GM23338 (cell line): Measurements from ENCODE around the gene B3GALT2. TPM values are rescaled to one million over a fixed set of nuclear protein-coding genes. Genes with fewer than 3 reads are reported as not detected.

Experiments used
- ATAC-seq: fragments of 200-7000 bp; cut with Tn5 transposase; 3 replicates; pipeline ENCODE4 v1.9.1; 2020
- DNase-seq: peaks from one replicate; pipeline ENCODE4 v3.0.0-alpha.2; 2015; ENCODE audit warnings: low spot score
- H2AFZ ChIP-seq: fragments of 200-600 bp; sonication (generic); 2 replicates; pipeline ENCODE4 v1.8.0; 2016; ENCODE audit warnings: antibody characterized with exemption, mild to moderate bottlenecking, moderate library complexity
- H3F3A ChIP-seq: fragments of 200-600 bp; sonication (generic); replicated peaks from 2 replicates; pipeline ENCODE4 v1.8.0; 2017; ENCODE audit warnings: antibody characterized with exemption, mixed run types, low read depth
- H3K27ac ChIP-seq: fragments of 200-600 bp; sonication (generic); 2 replicates; pipeline ENCODE4 v1.6.1; 2016; ENCODE audit warnings: low read depth
- H3K27me3 ChIP-seq: fragments of 200-600 bp; sonication (generic); 2 replicates; pipeline ENCODE4 v1.8.0; 2016; ENCODE audit warnings: mild to moderate bottlenecking, mixed run types, moderate library complexity; ENCODE audit not compliant: insufficient read depth
- H3K36me3 ChIP-seq: fragments of 200-600 bp; sonication (generic); 2 replicates; pipeline ENCODE4 v1.8.0; 2016; ENCODE audit warnings: mild to moderate bottlenecking; ENCODE audit not compliant: insufficient read depth
- H3K4me1 ChIP-seq: fragments of 200-600 bp; sonication (generic); 2 replicates; pipeline ENCODE4 v1.8.0; 2016; ENCODE audit warnings: mild to moderate bottlenecking, moderate library complexity; ENCODE audit not compliant: insufficient read depth
- H3K4me2 ChIP-seq: fragments of 200-600 bp; sonication (generic); 2 replicates; pipeline ENCODE4 v1.7.1; 2017; ENCODE audit warnings: mixed run types
- H3K4me3 ChIP-seq: fragments of 200-600 bp; sonication (generic); 2 replicates; pipeline ENCODE4 v1.6.1; 2016; ENCODE audit warnings: mixed run types
- H3K79me2 ChIP-seq: fragments of 200-600 bp; sonication (generic); replicated peaks from 2 replicates; pipeline ENCODE4 v1.8.0; 2017; ENCODE audit warnings: mild to moderate bottlenecking; ENCODE audit not compliant: insufficient read depth
- H3K9me2 ChIP-seq: fragments of 200-600 bp; sonication (generic); 2 replicates; pipeline ENCODE4 v1.8.0; 2017; ENCODE audit not compliant: insufficient read depth
- H4K20me1 ChIP-seq: fragments of 200-600 bp; sonication (generic); replicated peaks from 2 replicates; pipeline ENCODE4 v1.8.0; 2017; ENCODE audit warnings: mild to moderate bottlenecking; ENCODE audit not compliant: insufficient read depth
- H3K27ac Mint-ChIP-seq: 2 replicates; pipeline ENCODE4 v1.8.0; 2020; ENCODE audit warnings: inconsistent platforms, mild to moderate bottlenecking, moderate library complexity, mixed read lengths
- H3K27me3 Mint-ChIP-seq: 3 replicates; pipeline ENCODE4 v1.8.0; 2022; ENCODE audit warnings: low read depth, mild to moderate bottlenecking, moderate library complexity, mixed read lengths, inconsistent platforms; ENCODE audit not compliant: insufficient read depth, poor library complexity
- H3K36me3 Mint-ChIP-seq: 3 replicates; pipeline ENCODE4 v1.8.0; 2021; ENCODE audit warnings: low read depth, mild to moderate bottlenecking, inconsistent platforms, moderate library complexity, mixed read lengths
- H3K4me1 Mint-ChIP-seq: 3 replicates; pipeline ENCODE4 v1.8.0; 2020; ENCODE audit warnings: mild to moderate bottlenecking, inconsistent platforms, mixed read lengths
- H3K4me3 Mint-ChIP-seq: 3 replicates; pipeline ENCODE4 v1.8.0; 2021; ENCODE audit warnings: moderate library complexity, mild to moderate bottlenecking, inconsistent platforms, mixed read lengths
- H3K9me3 Mint-ChIP-seq: 3 replicates; pipeline ENCODE4 v1.8.0; 2020; ENCODE audit warnings: moderate library complexity, mild to moderate bottlenecking, inconsistent platforms, mixed read lengths
- NANOG ChIP-seq: IDR thresholded peaks from 2 replicates; pipeline ENCODE4 v1.6.1; 2016; ENCODE audit warnings: antibody characterized with exemption, borderline replicate concordance
- REST ChIP-seq: IDR thresholded peaks from one replicate; pipeline ENCODE4 v1.6.1; 2018; ENCODE audit warnings: antibody characterized with exemption; ENCODE audit not compliant: unreplicated experiment
- ZNF462 ChIP-seq: fragments of 250-450 bp; sonication (Bioruptor Pico); IDR thresholded peaks from 2 replicates; pipeline ENCODE4 v1.5.0; 2020; ENCODE audit warnings: mild to moderate bottlenecking, moderate library complexity
- polyA plus RNA-seq: library from polyadenylated mRNA; unstranded; fragments of >200 nt; fragmentation: Nextera tagmentation; extraction: Ambion mirVana; gene quantifications from 2 replicates; pipeline ENCODE4 v1.2.1, GENCODE V29; 2016
- total RNA-seq: library from RNA; depleted of rRNA; stranded (reverse); fragments of >200 nt; shearing (Covaris generic); gene quantifications from 2 replicates; pipeline ENCODE4 v1.2.3, GENCODE V29; 2014

B3GALT2 gene
- total and polyA plus RNA-seq, 2 experiments from 2014 or later, result 1.2 TPM; not detected in 1

GRCh38 chr1:193179094-193179493 is 7.3 kb downstream of the B3GALT2 start (continued):
- TF ChIP-seq ZNF462 (no peak), REST (no peak)

- peaks cover 48% of the 10 kb centered on the region for H3K79me2 ChIP-seq
- TF ChIP-seq NANOG, result no peak
- no peak for TF ChIP-seq ZNF462
Measured at GRCh38 chr1:193176788-193177187, 9.6 kb downstream of the B3GALT2 start.

More at GRCh38 chr1:193176788-193177187, 9.6 kb downstream of the B3GALT2 start:
- H3K4me3 ChIP-seq, result no peak overlapping the region
- no peak overlapping the region for H3K4me3 Mint-ChIP-seq
- ATAC-seq (no peak), DNase-seq (no peak)
- H3K9me2 ChIP-seq, result no peaks in the 10 kb centered on the region
- no peaks in the 10 kb centered on the region for H3K4me1 ChIP-seq
- no peak overlapping the region for H3K27ac Mint-ChIP-seq
- no peaks in the 10 kb centered on the region; the same call in 1 of the 3 replicates for H3K36me3 Mint-ChIP-seq
- no peaks in the 10 kb centered on the region for H3K36me3 ChIP-seq
- H3K27ac ChIP-seq, result no peak overlapping the region
- no peaks in the 10 kb centered on the region for H3K27me3 Mint-ChIP-seq
- H4K20me1 ChIP-seq, result peaks cover 8% of the 10 kb centered on the region; the same call in 1 of the 2 replicates
- no peaks in the 10 kb centered on the region for H3K27me3 ChIP-seq
- H2AFZ ChIP-seq, result no peak overlapping the region
- H3K9me3 Mint-ChIP-seq, result no peaks in the 10 kb centered on the region
- no peak overlapping the region for H3K4me2 ChIP-seq
- H3F3A ChIP-seq, result no peaks in the 10 kb centered on the region
- H3K4me1 Mint-ChIP-seq, result peaks cover 2% of the 10 kb centered on the region; the same call in 2 of the 3 replicates
